T-helper 17 cell (primary cell): ENCODE data around the gene CYP2U1. TPM values are rescaled to one million over a fixed set of nuclear protein-coding genes. Genes with fewer than 3 reads are reported as not detected.
"Not testable (repeated sequence)": the region's sequence is repeated elsewhere in the genome, so short reads cannot be mapped to it uniquely, and the experiment has no call there.

Experiments used
- ATAC-seq: fragments of 150-1000 bp; cut with Tn5 transposase; 2 replicates; pipeline ENCODE4 v1.10.0; 2021; ENCODE audit warnings: mild to moderate bottlenecking, moderate library complexity
- DNase-seq, 3 donors: peaks; one replicate each; pipeline versions ENCODE4 v3.0.0 to v3.0.0-alpha.2; 2020 to 2021
- H3K9me3 ChIP-seq: one replicate; pipeline ENCODE4 v1.7.0; 2013; ENCODE audit warnings: low read length, mild to moderate bottlenecking; ENCODE audit not compliant: control insufficient read depth, poor library complexity, severe bottlenecking
- H3K27ac Mint-ChIP-seq: one replicate; pipeline ENCODE4 v1.8.0; 2022; ENCODE audit warnings: mild to moderate bottlenecking, moderate library complexity, mixed read lengths
- H3K27me3 Mint-ChIP-seq: one replicate; pipeline ENCODE4 v1.8.0; 2022; ENCODE audit warnings: mixed read lengths
- H3K36me3 Mint-ChIP-seq: one replicate; pipeline ENCODE4 v1.8.0; 2022; ENCODE audit warnings: low read depth, mixed read lengths
- H3K4me1 Mint-ChIP-seq: one replicate; pipeline ENCODE4 v1.8.0; 2022; ENCODE audit warnings: mild to moderate bottlenecking, mixed read lengths
- H3K4me3 Mint-ChIP-seq: one replicate; pipeline ENCODE4 v1.8.0; 2022; ENCODE audit warnings: mild to moderate bottlenecking, moderate library complexity, mixed read lengths
- total RNA-seq, 4 donors: library from RNA in 2 of 4; stranded (reverse) in 2 of 4; gene quantifications; one replicate each; pipeline ENCODE4 v1.2.3 and lab custom pipeline; 2022 to 2026

The CYP2U1 gene
- total RNA-seq, 2 donors from 2014 or later, result 0.96 to 2.8 TPM

DNA sequence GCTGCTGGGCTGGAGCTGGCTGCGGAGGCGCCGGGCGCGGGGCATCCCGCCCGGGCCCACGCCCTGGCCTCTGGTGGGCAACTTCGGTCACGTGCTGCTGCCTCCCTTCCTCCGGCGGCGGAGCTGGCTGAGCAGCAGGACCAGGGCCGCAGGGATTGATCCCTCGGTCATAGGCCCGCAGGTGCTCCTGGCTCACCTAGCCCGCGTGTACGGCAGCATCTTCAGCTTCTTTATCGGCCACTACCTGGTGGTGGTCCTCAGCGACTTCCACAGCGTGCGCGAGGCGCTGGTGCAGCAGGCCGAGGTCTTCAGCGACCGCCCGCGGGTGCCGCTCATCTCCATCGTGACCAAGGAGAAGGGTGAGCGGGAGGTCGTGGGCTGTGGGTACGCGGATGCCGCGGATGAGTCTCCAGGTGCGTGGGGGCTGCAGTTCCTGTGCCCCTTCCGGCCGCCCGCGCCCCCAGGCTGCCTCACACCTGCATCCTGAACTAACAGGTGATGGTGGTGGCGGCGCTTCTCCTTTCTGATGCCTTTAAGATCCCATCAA lies 499 bp downstream of the CYP2U1 start:
- DNase-seq (peak; percentile 9 to 14 (median 11)), ATAC-seq (peak; percentile 13)
- Mint-ChIP-seq H3K27me3 (no peaks in the 10 kb centered on the region), H3K27ac (peak overlapping the region; percentile 88), H3K4me1 (peaks cover 35% of the 10 kb centered on the region), H3K4me3 (peak overlapping the region; percentile 94), H3K36me3 (peaks cover 3% of the 10 kb centered on the region)
- H3K9me3 ChIP-seq, result no peaks in the 10 kb centered on the region

DNA sequence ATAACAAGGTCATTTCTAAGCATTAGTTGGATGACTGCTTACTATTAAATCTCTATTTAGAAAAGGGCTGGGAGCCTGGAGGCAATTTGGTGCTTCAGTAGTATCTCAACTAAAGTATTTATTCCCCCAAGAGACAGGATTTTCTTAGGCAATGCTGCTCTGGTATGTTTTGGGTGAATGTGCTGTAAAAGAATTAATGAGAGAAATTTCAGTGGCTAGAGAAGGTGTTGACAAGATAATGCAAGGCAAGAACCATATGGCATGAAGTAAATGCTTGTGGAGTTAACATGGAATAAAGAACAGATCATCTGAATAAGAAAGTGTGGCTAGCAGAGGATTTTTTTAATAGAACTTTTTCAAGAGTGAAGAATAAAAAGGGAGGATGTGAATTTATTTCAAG lies 3.9 kb downstream of the CYP2U1 start:
- Mint-ChIP-seq H3K36me3 (peaks cover 5% of the 10 kb centered on the region), H3K4me3 (no peak overlapping the region), H3K27me3 (no peaks in the 10 kb centered on the region), H3K4me1 (peaks cover 34% of the 10 kb centered on the region), H3K27ac (no peak overlapping the region)
- ATAC-seq, result no peak
- no peaks in the 10 kb centered on the region for H3K9me3 ChIP-seq
- no peak for DNase-seq

DNA sequence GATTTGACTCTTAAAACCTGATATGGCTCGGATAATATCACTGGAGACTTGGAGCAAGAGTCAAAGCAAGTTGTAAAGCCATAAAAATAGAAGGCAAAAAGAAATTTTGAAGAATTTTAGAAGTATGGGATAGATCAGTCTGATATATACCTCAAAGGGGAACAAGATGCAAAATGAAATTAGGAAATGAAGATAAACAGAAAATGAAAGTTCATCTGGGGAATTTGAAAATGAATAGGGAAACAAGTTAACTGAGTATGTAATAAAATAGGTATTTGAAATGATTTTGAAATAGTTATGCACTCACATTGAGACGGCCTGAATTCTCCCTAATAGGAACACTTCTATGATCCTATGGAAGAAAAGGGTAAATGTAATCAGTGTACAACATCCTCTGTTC lies 5.7 kb downstream of the CYP2U1 start:
- H3K27me3 Mint-ChIP-seq, result no peaks in the 10 kb centered on the region
- no peak overlapping the region for H3K4me3 Mint-ChIP-seq
- no peak for DNase-seq
- H3K27ac Mint-ChIP-seq, result peak overlapping the region; percentile 1
- peaks cover 5% of the 10 kb centered on the region for H3K36me3 Mint-ChIP-seq
- peaks cover 25% of the 10 kb centered on the region for H3K4me1 Mint-ChIP-seq
- no peak for ATAC-seq
- no peaks in the 10 kb centered on the region for H3K9me3 ChIP-seq

DNA sequence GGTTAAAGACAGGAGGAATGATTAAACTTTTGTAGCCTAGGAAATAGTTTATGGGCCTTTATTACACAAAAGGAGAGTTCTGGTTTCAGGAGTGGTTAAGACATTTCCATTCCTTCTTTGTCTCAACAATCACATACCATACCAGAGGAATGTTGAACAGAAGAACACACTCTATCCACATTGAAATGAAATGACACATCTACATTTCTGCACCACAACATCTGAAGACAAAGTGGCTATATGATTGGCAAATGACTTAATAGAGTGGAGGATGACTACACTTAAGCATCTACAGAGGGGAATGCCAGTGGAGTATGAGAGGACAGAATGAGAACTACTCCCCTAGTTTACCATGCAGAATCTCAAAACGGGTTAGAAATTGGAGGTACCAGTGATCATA lies 8.0 kb downstream of the CYP2U1 start:
- no peak for ATAC-seq
- Mint-ChIP-seq H3K36me3 (peaks cover 5% of the 10 kb centered on the region), H3K4me3 (no peak overlapping the region), H3K27me3 (no peaks in the 10 kb centered on the region), H3K27ac (no peak overlapping the region), H3K4me1 (peaks cover 11% of the 10 kb centered on the region)
- H3K9me3 ChIP-seq, result no peaks in the 10 kb centered on the region
- DNase-seq, result no peak

DNA sequence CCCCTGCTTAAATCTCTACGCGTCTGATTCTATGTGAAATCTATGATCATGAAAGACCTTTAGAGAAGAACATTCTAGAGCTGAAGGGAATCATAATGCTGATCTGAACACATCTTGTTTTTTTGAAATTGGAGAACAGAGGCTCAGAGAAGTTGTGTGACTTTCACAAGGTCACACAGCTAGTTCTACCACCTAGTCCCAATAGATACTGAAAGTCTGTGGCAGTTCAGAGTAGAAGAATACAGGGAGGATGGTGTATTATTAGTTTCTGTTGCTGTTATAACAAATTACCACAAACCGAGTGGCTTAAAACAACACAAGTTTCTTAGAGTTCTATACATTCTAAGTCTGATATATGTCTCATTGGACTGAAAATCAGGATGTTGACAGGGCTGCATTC lies 14.5 kb downstream of the CYP2U1 start:
- H3K36me3 Mint-ChIP-seq, result peaks cover 4% of the 10 kb centered on the region

DNA sequence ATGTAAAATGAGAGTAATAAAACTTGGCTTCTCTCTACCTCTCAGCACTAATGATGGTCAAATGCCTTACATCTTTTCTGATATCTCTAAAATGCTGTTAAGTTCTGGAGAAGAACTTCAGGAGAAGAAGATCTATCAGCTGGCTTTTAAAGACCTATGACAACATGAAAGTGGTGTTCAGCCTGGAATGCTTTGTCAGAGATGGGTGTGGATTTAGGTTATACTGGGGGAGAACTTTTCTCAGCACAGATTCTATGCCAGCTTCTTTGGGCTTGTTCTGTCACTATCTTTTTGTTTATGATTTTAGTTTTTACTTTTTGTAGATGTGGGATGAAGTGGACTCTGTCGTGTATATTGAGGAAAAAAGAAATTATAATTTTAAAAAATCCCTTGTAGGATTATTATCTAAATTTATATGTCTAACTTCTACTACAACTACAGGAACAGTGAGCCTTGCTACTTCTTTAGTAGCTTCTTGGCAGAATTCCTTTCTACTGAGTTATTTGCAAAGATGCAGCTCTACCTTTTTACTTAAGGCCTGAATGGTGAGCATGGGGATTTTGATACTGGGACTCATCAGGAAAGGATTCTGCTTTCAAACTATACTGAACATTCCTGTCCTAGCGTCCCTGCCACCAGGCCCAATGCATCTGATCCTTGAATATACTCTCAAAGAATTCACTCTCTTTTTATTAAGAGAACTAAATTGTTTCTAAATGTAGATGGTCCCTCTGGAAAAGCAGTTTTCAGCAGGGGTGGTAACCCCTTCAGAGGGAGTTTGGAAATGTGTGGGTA lies 19.6 kb downstream of the CYP2U1 start:
- no peaks in the 10 kb centered on the region for H3K27me3 Mint-ChIP-seq
- ATAC-seq (no peak), DNase-seq (no peak)
- no peak overlapping the region for H3K27ac Mint-ChIP-seq
- no peaks in the 10 kb centered on the region for H3K4me1 Mint-ChIP-seq
- H3K36me3 Mint-ChIP-seq, result peaks cover 3% of the 10 kb centered on the region
- no peaks in the 10 kb centered on the region for H3K9me3 ChIP-seq
- H3K4me3 Mint-ChIP-seq, result no peak overlapping the region

More for the DNA sequence above, 14.5 kb downstream of the CYP2U1 start:
- no peak overlapping the region for H3K4me3 Mint-ChIP-seq
- H3K27me3 Mint-ChIP-seq, result no peaks in the 10 kb centered on the region
- H3K27ac Mint-ChIP-seq, result no peak overlapping the region
- no peak for DNase-seq
- no peak for ATAC-seq
- H3K9me3 ChIP-seq, result no peaks in the 10 kb centered on the region
- H3K4me1 Mint-ChIP-seq, result no peaks in the 10 kb centered on the region

DNA sequence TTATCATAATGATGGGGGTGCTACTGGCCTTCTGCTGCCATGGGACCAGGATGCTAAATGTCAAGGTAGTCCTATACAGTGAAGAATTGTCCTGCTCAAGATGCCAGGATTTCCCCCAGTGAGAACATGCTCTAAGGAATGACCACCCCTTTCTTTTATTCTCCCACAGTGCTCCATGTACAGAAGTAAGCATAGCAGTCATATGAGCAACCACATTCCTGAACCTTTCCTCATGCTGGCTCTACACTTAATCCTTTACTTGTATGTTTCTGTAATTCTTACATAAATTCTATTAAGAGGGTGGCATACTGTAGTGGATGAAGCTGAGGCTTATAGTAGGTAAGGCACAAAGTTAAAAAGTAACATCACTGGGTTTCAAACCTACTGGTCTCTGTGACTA lies 20.2 kb downstream of the CYP2U1 start:
- no peak overlapping the region for H3K27ac Mint-ChIP-seq
- no peak for DNase-seq
- no peaks in the 10 kb centered on the region for H3K27me3 Mint-ChIP-seq
- H3K4me3 Mint-ChIP-seq, result no peak overlapping the region
- H3K36me3 Mint-ChIP-seq, result peaks cover 3% of the 10 kb centered on the region
- ATAC-seq, result no peak
- H3K4me1 Mint-ChIP-seq, result no peaks in the 10 kb centered on the region
- H3K9me3 ChIP-seq, result no peaks in the 10 kb centered on the region

DNA sequence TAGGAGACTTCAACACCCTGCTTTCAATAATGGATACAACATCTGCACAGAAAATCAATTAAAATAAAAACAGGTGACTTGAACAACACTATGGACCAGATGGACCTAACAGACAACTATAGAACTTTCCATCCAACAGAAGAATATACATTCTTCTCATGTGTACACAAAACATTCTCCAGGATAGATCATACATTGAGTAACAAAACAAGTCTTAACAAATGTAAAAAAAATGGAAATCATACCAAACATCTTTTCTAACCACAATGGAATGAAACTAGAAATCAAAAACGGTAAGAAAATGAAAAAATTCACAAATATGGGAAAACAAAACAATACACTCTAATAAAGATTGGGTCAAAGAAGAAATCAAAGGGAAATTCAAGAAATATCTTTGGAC lies 24.7 kb downstream of the CYP2U1 start:
- ATAC-seq (no peak), DNase-seq (no peak)
- Mint-ChIP-seq H3K36me3 (peaks cover 3% of the 10 kb centered on the region), H3K4me3 (no peak overlapping the region), H3K4me1 (no peaks in the 10 kb centered on the region), H3K27me3 (no peaks in the 10 kb centered on the region), H3K27ac (no peak overlapping the region)
- H3K9me3 ChIP-seq, result no peaks in the 10 kb centered on the region

DNA sequence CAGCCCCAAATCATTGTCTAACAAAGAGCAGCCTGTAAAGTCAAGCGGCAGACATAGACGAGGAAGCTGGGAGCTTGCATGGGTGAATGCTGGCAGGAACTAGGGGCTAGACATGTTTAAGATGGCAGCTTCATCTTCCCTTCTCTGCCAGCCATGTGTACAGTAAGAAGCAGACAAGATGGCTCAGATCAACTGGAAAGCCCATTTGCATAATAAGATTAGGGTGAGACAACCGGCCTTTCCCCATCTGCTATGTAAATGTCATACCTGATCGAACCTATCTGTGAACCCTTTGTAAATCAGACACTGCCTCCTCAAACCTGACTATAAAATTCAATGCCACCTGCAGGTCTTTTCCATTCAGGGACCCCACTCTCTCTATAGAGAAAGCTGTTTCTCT lies 35.6 kb downstream of the CYP2U1 start:
- H3K9me3 ChIP-seq, result no peaks in the 10 kb centered on the region
- Mint-ChIP-seq H3K4me1 (peaks cover 2% of the 10 kb centered on the region), H3K27ac (no peak overlapping the region), H3K27me3 (peaks cover 8% of the 10 kb centered on the region), H3K36me3 (no peaks in the 10 kb centered on the region), H3K4me3 (no peak overlapping the region)
- ATAC-seq (no peak), DNase-seq (no peak)

DNA sequence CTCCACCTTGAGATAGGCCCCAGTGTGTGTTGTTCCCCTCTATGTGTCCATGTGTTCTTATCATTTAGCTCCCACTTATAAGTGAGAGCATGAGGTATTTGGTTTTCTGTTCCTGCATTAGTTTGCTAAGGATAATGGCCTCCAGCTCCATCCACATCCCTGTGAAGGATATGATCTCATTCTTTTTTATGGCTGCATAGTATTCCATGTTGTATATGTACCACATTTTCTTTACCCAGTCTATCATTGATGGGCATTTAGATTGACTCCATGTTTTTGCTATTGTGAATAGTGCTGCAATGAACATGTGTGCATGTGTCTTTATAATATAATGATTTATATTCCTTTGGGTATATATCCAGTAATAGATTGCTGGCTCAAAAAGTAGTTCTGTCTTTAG lies 36.2 kb downstream of the CYP2U1 start:
- H3K4me3 Mint-ChIP-seq, DNase-seq, H3K9me3 ChIP-seq, H3K4me1 Mint-ChIP-seq, H3K27ac Mint-ChIP-seq, ATAC-seq, H3K36me3 Mint-ChIP-seq: not testable (repeated sequence)
- peaks cover 14% of the 10 kb centered on the region for H3K27me3 Mint-ChIP-seq

DNA sequence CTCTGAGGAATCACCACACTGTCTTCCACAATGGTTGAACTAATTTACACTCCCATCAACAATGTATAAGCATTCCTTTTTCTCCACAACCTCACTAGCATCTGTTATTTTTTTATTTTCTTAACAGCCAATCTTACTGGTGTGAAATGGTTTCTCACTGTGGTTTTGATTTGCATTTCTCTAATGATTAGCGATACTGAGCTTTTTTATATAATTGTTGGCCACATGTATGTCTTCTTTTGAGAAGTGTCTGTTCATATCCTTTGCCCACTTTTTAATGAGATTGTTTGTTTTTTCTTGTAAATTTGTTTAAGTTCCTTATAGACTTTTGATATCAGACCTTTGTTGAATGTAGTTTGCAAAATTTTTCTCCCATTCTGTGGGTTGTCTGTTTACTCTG lies 36.6 kb downstream of the CYP2U1 start:
- not testable (repeated sequence) for ATAC-seq, H3K27ac Mint-ChIP-seq, H3K9me3 ChIP-seq, H3K4me3 Mint-ChIP-seq, H3K36me3 Mint-ChIP-seq, H3K4me1 Mint-ChIP-seq, DNase-seq
- peaks cover 16% of the 10 kb centered on the region for H3K27me3 Mint-ChIP-seq

DNA sequence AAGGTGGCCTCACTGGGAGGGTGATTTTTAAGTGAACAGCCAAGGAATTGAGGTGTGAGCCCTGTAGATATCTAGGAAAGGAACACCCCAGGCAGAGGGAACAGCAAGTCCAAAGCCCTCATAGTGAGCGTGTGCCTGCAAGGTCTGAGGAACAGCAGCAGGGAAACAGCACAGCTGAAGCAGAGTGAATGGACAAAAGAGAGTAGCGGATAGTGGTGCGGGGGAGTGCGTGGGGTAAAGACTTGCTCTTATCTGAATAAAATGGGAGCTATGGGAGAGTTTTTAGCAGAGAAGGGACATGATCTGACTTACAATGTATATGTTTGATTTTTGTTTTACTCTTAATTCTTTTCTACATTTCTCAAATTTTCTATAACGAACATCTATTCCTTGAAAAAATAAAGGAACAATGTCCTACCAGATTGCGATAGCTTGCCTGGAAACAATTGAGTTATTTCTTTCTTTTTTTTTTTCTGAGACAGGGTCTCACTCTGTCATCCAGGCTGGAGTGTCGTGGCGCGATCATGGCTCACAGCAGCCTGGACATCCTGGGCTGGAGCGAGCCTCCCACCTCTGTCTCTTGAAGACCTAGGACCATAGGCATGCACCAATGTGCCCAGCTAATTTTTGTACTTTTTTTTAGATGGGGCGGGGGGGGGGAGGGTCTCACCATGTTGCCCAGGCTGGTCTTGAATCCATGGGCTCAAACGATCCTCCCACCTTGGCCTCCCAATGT lies 38.9 kb downstream of the CYP2U1 start:
- no peak for DNase-seq
- Mint-ChIP-seq H3K4me1 (peaks cover 2% of the 10 kb centered on the region), H3K27ac (no peak overlapping the region), H3K4me3 (no peak overlapping the region), H3K27me3 (peaks cover 16% of the 10 kb centered on the region), H3K36me3 (no peaks in the 10 kb centered on the region)
- no peak for ATAC-seq
- H3K9me3 ChIP-seq, result no peaks in the 10 kb centered on the region

DNA sequence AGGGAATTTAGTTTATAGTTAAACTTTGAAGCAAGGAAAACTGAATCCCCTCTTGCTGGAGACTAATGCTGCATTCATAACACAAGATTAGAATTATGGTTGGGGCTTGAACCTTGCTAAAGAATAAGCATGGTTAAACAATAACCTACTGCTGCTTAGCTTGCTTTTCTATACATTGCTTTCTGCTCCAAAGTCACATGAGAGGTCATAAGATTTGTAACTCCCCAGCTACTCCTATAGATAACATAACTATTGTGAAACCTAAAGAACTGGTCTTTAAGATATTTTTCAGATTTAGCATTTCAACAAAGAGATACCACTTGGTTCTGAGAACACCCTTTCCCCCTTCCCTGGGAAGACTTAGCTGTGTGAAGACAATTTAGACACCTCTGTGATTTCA lies 41.3 kb downstream of the CYP2U1 start:
- Mint-ChIP-seq H3K4me1 (peaks cover 2% of the 10 kb centered on the region), H3K27me3 (peaks cover 16% of the 10 kb centered on the region), H3K36me3 (no peaks in the 10 kb centered on the region), H3K27ac (no peak overlapping the region), H3K4me3 (no peak overlapping the region)
- no peak for ATAC-seq
- no peaks in the 10 kb centered on the region for H3K9me3 ChIP-seq
- no peak for DNase-seq
